ENCODE data around the gene TLR8.

Gene TLR8

GRCh38 chrX:12906046-12906761, at the start of gene TLR8:
Gene TLR8 (plus strand): TSS chrX:12906620. CDS start chrX:12906707, 87 bp downstream.
- DNase-seq, result no peak

GRCh38 chrX:12865359-12865758, 41.1 kb upstream of the TLR8 start:
- DNase-seq, result no peak

GRCh38 chrX:12866451-12867377, 39.7 kb upstream of the TLR8 start, which contains the start of gene TLR7:
Gene TLR7 (plus strand): TSS chrX:12867072. CDS start chrX:12867579, 507 bp downstream.
- DNase-seq, result no peak

- DNase-seq, result no peak
Observed at GRCh38 chrX:12867685-12868084, 38.7 kb upstream of the TLR8 start.

GRCh38 chrX:12868747-12869146, 37.7 kb upstream of the TLR8 start:
- DNase-seq, result no peak

GRCh38 chrX:12871257-12871656, 35.2 kb upstream of the TLR8 start:
- DNase-seq, result no peak

GRCh38 chrX:12872741-12873140, 33.7 kb upstream of the TLR8 start:
- no peak for DNase-seq

GRCh38 chrX:12874581-12874980, 31.8 kb upstream of the TLR8 start:
- no peak for DNase-seq

GRCh38 chrX:12877386-12877785, 29.0 kb upstream of the TLR8 start:
- no peak for DNase-seq

GRCh38 chrX:12878536-12878935, 27.9 kb upstream of the TLR8 start:
- no peak for DNase-seq

- no peak for DNase-seq
Observed at GRCh38 chrX:12881914-12882313, 24.5 kb upstream of the TLR8 start.

GRCh38 chrX:12885508-12885907, 20.9 kb upstream of the TLR8 start:
- no peak for DNase-seq

GRCh38 chrX:12886545-12886944, 19.9 kb upstream of the TLR8 start:
- no peak for DNase-seq

GRCh38 chrX:12887141-12887540, 19.3 kb upstream of the TLR8 start:
- no peak for DNase-seq

- DNase-seq, result no peak
Observed at GRCh38 chrX:12887767-12888166, 18.7 kb upstream of the TLR8 start.

- DNase-seq, result no peak
Observed at GRCh38 chrX:12890467-12890866, 16.0 kb upstream of the TLR8 start.

GRCh38 chrX:12891171-12891570, 15.2 kb upstream of the TLR8 start:
- no peak for DNase-seq

- no peak for DNase-seq
Observed at GRCh38 chrX:12891915-12892506, 14.4 kb upstream of the TLR8 start.

GRCh38 chrX:12892716-12893115, 13.7 kb upstream of the TLR8 start:
- no peak for DNase-seq

GRCh38 chrX:12894074-12895030, 12.1 kb upstream of the TLR8 start:
- no peak for DNase-seq

GRCh38 chrX:12895866-12896265, 10.6 kb upstream of the TLR8 start:
- DNase-seq, result no peak

- no peak for DNase-seq
Observed at GRCh38 chrX:12896935-12897334, 9.5 kb upstream of the TLR8 start.

Data from kidney glomerular epithelial cell (primary cell).